ENCODE measurements around the gene TBC1D22A. TPM values are rescaled to one million over a fixed set of nuclear protein-coding genes. Genes with fewer than 3 reads are reported as not detected.

TBC1D22A gene
- total RNA-seq, 1 experiment from 2014 or later: 20.9 TPM

DNA sequence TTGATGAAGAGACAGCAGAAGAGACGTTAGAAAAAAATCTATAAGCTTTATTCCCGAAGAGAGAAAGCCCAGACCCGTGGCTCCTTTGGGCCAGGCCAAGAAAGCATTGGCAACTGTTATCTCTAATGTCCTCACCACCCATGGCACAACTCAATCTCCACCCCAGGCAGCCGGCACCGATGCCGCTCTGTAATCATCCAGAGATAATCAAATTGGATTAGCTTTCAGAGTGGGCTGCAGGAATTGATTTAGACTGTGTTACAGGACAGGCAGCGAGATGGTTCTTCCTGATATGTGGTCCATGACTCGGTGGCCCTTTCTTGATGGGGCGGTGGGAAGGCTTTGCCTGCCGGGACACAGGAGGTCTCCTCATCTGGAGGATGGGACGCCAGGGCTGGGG lies 383.9 kb downstream of the TBC1D22A start (continued):
- TF ChIP-seq, protein P1, sequence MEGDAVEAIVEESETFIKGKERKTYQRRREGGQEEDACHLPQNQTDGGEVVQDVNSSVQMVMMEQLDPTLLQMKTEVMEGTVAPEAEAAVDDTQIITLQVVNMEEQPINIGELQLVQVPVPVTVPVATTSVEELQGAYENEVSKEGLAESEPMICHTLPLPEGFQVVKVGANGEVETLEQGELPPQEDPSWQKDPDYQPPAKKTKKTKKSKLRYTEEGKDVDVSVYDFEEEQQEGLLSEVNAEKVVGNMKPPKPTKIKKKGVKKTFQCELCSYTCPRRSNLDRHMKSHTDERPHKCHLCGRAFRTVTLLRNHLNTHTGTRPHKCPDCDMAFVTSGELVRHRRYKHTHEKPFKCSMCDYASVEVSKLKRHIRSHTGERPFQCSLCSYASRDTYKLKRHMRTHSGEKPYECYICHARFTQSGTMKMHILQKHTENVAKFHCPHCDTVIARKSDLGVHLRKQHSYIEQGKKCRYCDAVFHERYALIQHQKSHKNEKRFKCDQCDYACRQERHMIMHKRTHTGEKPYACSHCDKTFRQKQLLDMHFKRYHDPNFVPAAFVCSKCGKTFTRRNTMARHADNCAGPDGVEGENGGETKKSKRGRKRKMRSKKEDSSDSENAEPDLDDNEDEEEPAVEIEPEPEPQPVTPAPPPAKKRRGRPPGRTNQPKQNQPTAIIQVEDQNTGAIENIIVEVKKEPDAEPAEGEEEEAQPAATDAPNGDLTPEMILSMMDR (IDR thresholded peaks at IDR 0.05 in 2 of 3, conservative IDR thresholded peaks at IDR 0.05 in 1 of 3; ENCODE audit: borderline replicate concordance in 1 of 3, insufficient read depth in 1 of 3, low read depth in 2 of 3, low read length in 2 of 3): no peak
- TF ChIP-seq YY1 (IDR thresholded peaks at IDR 0.05; ENCODE audit: extremely low read depth, insufficient replicate concordance, low read depth, low read length) (no peak), CBX3 (IDR thresholded peaks at IDR 0.05; ENCODE audit: low read depth) (no peak)

DNA sequence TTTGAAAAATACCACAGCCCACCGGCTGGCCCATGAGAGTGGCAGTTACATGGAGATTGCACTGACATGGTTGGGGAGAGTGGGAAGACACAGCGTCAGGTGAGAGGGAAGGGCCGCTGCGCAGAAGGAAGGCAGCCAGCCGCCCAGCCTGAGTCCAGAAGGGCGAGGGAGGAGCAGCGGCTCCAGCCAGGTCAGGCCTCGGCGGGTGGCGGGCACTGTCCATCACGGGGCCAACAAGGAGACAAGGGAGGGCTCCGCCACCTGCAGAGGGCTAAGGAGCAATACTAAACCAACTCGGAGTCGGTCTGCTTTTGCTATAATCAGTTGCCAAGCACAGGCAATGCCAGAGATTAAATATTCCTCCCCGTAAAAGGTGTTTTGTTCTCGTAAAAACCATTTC lies 384.5 kb downstream of the TBC1D22A start:
- no peaks in the 10 kb centered on the region for H3K9me3 ChIP-seq (ENCODE audit: control insufficient read depth in 1 of 2, insufficient read depth in 1 of 2, low read depth in 1 of 2, low read length in 2 of 2)
- no peak overlapping the region for H3K9ac ChIP-seq (ENCODE audit: low read length)
- no peaks in the 10 kb centered on the region for H3K36me3 ChIP-seq (ENCODE audit: control insufficient read depth in 1 of 2, insufficient read depth in 2 of 2, low read length in 2 of 2)
- H3K4me1 ChIP-seq (ENCODE audit: control insufficient read depth in 1 of 2, insufficient read depth in 2 of 2, low read length in 2 of 2): peaks cover 0 to 10% of the 10 kb centered on the region in 2 experiments; a peak in 2 of 4 replicates
- no peak for ATAC-seq
- no peak for DNase-seq (ENCODE audit: low read depth, low spot score)
- no peaks in the 10 kb centered on the region for H3K79me2 ChIP-seq (ENCODE audit: insufficient read depth, low read length)
- no peak for TF ChIP-seq SIN3A (IDR thresholded peaks at IDR 0.05; ENCODE audit: low read depth)
- TF ChIP-seq EZH2 (IDR thresholded peaks at IDR 0.05): no peak
- no peak for TF ChIP-seq EZH2phosphoT487 (IDR thresholded peaks at IDR 0.05; ENCODE audit: borderline replicate concordance)
- TF ChIP-seq POLR2A (IDR thresholded peaks at IDR 0.05; ENCODE audit: borderline replicate concordance, extremely low read depth, insufficient read depth, insufficient read length): no peak
- TF ChIP-seq, protein P1 (IDR thresholded peaks at IDR 0.05 in 2 of 3, conservative IDR thresholded peaks at IDR 0.05 in 1 of 3; ENCODE audit: borderline replicate concordance in 1 of 3, insufficient read depth in 1 of 3, low read depth in 2 of 3, low read length in 2 of 3): no peak
- no peak for TF ChIP-seq SRF (IDR thresholded peaks at IDR 0.05; ENCODE audit: low read depth)
- no peak for TF ChIP-seq CEBPB (IDR thresholded peaks at IDR 0.05; ENCODE audit: low read depth)
- TF ChIP-seq YY1 (IDR thresholded peaks at IDR 0.05; ENCODE audit: extremely low read depth, insufficient replicate concordance, low read depth, low read length): no peak
- no peak for TF ChIP-seq ELF1 (IDR thresholded peaks at IDR 0.05; ENCODE audit: borderline replicate concordance, low read depth)
- no peak for TF ChIP-seq SP1 (IDR thresholded peaks at IDR 0.05; ENCODE audit: low read depth)
- TF ChIP-seq, protein P2, sequence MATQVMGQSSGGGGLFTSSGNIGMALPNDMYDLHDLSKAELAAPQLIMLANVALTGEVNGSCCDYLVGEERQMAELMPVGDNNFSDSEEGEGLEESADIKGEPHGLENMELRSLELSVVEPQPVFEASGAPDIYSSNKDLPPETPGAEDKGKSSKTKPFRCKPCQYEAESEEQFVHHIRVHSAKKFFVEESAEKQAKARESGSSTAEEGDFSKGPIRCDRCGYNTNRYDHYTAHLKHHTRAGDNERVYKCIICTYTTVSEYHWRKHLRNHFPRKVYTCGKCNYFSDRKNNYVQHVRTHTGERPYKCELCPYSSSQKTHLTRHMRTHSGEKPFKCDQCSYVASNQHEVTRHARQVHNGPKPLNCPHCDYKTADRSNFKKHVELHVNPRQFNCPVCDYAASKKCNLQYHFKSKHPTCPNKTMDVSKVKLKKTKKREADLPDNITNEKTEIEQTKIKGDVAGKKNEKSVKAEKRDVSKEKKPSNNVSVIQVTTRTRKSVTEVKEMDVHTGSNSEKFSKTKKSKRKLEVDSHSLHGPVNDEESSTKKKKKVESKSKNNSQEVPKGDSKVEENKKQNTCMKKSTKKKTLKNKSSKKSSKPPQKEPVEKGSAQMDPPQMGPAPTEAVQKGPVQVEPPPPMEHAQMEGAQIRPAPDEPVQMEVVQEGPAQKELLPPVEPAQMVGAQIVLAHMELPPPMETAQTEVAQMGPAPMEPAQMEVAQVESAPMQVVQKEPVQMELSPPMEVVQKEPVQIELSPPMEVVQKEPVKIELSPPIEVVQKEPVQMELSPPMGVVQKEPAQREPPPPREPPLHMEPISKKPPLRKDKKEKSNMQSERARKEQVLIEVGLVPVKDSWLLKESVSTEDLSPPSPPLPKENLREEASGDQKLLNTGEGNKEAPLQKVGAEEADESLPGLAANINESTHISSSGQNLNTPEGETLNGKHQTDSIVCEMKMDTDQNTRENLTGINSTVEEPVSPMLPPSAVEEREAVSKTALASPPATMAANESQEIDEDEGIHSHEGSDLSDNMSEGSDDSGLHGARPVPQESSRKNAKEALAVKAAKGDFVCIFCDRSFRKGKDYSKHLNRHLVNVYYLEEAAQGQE (IDR thresholded peaks at IDR 0.05; ENCODE audit: low read depth): no peak
- no peak for TF ChIP-seq TCF7L2 (IDR thresholded peaks at IDR 0.05; ENCODE audit: borderline replicate concordance, extremely low read depth, insufficient read depth, insufficient read length)
- no peak for TF ChIP-seq ZFX (IDR thresholded peaks at IDR 0.05)
- TF ChIP-seq RAD21 (IDR thresholded peaks at IDR 0.05; ENCODE audit: low read depth): no peak
- TF ChIP-seq JUND (IDR thresholded peaks at IDR 0.05): no peak
- no peak for TF ChIP-seq ZNF274 (IDR thresholded peaks at IDR 0.05; ENCODE audit: low read depth, low read length)
- TF ChIP-seq, protein P3, sequence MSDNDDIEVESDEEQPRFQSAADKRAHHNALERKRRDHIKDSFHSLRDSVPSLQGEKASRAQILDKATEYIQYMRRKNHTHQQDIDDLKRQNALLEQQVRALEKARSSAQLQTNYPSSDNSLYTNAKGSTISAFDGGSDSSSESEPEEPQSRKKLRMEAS (IDR thresholded peaks at IDR 0.05): no peak
- intact Hi-C loops (cut with micrococcal nuclease): no loop called here
- H3K4me3 ChIP-seq (replicated peaks in 1 of 2; ENCODE audit: low read depth in 1 of 2, low read length in 2 of 2): no peak overlapping the region
- no peak overlapping the region for H3K27ac ChIP-seq (ENCODE audit: low read depth, low read length)
- H3K9me2 ChIP-seq (ENCODE audit: insufficient read depth): no peaks in the 10 kb centered on the region
- H3K27me3 ChIP-seq (ENCODE audit: insufficient read depth, low read length): no peaks in the 10 kb centered on the region
- no TSS peak for BruUV-seq (replicated peaks)
- H4K20me1 ChIP-seq (ENCODE audit: insufficient read depth): no peaks in the 10 kb centered on the region
- RAD21 ChIA-PET (ENCODE audit: low non-redundant PET in 1 of 2, low total read pairs in 2 of 2, uncharacterized antibody in 2 of 2, unreplicated experiment in 2 of 2): no interaction called here
- no peak overlapping the region for H3K4me2 ChIP-seq (ENCODE audit: low read length)
- POLR2A ChIA-PET: no interaction called here
- H2AFZ ChIP-seq (ENCODE audit: low read depth, low read length, poor library complexity, severe bottlenecking): no peak overlapping the region
- CTCF ChIA-PET: no interaction called here
